Transverse colon (tissue), 4 donors: ENCODE results near the gene KCNK7.

ENCODE experiments used
- CTCF ChIP-seq, 5 experiments: fragments of 200-600 bp in 3 of 5; fragments of 450-650 bp in 2 of 5; sonication (generic) in 3 of 5; IDR thresholded peaks; 1 replicate in 2 of 5; 2 replicates in 3 of 5; pipeline ENCODE4 v1.5.1; 2016 to 2017; ENCODE audit warnings: antibody characterized with exemption in 5 of 5, inconsistent platforms in 3 of 5, mild to moderate bottlenecking in 2 of 5, moderate library complexity in 1 of 5
- EP300 ChIP-seq: sonication (generic); formaldehyde crosslinking; IDR thresholded peaks from one replicate; pipeline ENCODE4 v1.6.1; 2017; ENCODE audit warnings: antibody characterized with exemption, low read depth
- POLR2A ChIP-seq: fragments of 450-650 bp; IDR thresholded peaks from one replicate; pipeline ENCODE4 v1.6.1; 2016; ENCODE audit warnings: antibody characterized with exemption, mild to moderate bottlenecking, moderate library complexity
- POLR2AphosphoS5 ChIP-seq, 3 donors: sonication (generic); formaldehyde crosslinking; IDR thresholded peaks; one replicate each; pipeline ENCODE4 v1.6.1; 2016; ENCODE audit warnings: antibody characterized with exemption in 3 of 3

DNA sequence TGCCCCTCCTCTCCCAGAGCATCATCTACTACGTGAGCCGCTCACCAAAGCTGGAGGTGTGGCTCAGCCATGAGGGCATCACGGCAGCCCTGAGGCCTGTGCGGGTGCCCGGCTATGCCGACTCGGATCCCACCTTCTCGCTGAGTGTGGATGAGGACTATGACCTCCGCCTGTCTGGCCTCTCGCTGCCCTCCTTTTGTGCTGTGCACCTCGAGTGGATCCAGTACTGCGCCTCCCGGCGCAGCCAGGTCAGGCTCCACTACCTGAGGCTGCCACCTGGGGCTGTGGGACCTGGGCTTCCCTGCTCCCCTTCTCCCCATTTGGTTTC, 38.5 kb upstream of the KCNK7 start:
- no peak for TF ChIP-seq CTCF (IDR thresholded peaks at IDR 0.05)
- no peak for TF ChIP-seq POLR2A
- TF ChIP-seq EP300: no peak
- no peak for TF ChIP-seq POLR2AphosphoS5 (IDR thresholded peaks at IDR 0.05)
